Body of pancreas (tissue), 4 donors: Measurements from ENCODE around the gene STYX.

Source experiments
- POLR2A ChIP-seq, 3 donors: fragments of 450-650 bp; IDR thresholded peaks; one replicate each; pipeline ENCODE4 v1.6.1; 2016; ENCODE audit warnings: antibody characterized with exemption in 3 of 3, mild to moderate bottlenecking in 2 of 3
- TF ChIP-seq, protein P1 (sequence below), 7 experiments: fragments of 450-650 bp in 4 of 7; fragments of 200-600 bp in 3 of 7; sonication (generic) in 3 of 7; IDR thresholded peaks; one replicate each; pipeline ENCODE4 v1.5.1; 2016 to 2019; ENCODE audit warnings: antibody characterized with exemption in 7 of 7

DNA sequence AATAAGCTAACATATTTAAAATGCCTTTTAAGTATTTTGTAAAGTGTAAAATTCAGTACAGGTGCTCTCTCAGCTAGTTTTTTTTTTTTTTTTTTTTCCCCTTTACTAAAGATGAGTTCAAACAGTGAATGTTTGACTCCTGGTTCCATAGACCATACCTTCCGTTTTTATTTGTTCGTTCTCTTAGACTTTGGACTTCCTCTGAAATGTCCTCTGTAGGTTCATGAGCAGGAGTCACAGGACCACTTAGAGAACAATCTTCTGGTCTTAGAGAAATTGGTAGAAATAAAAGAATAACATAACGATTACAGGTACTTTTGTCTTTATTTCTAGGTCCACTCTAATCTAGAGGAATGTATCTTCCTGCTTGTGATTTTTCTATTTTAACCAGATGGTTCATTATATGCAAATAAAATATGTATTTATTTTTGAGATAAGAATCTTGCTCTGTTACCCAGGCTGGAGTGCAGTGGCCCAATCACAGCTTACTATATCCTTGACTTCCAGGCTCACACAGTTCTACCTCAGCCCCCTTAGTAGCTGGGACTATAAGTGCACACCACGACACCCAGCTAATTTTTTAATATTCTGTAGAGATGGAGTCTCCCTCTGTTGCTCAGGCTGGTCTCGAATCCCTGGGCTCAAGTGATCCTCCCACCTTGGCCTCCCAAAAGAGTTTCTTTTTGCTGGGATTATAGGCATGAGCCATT is 25.8 kb downstream of the STYX start:
- TF ChIP-seq POLR2A (IDR thresholded peaks at IDR 0.05): no peak
- TF ChIP-seq, protein P1, sequence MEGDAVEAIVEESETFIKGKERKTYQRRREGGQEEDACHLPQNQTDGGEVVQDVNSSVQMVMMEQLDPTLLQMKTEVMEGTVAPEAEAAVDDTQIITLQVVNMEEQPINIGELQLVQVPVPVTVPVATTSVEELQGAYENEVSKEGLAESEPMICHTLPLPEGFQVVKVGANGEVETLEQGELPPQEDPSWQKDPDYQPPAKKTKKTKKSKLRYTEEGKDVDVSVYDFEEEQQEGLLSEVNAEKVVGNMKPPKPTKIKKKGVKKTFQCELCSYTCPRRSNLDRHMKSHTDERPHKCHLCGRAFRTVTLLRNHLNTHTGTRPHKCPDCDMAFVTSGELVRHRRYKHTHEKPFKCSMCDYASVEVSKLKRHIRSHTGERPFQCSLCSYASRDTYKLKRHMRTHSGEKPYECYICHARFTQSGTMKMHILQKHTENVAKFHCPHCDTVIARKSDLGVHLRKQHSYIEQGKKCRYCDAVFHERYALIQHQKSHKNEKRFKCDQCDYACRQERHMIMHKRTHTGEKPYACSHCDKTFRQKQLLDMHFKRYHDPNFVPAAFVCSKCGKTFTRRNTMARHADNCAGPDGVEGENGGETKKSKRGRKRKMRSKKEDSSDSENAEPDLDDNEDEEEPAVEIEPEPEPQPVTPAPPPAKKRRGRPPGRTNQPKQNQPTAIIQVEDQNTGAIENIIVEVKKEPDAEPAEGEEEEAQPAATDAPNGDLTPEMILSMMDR (IDR thresholded peaks at IDR 0.05): no peak
